Activated CD8-positive, alpha-beta memory T cell treated with anti-CD3 and anti-CD28 coated beads for 48 hours (primary cell): ENCODE data around the gene VWA2.

Experiments
- DNase-seq, 3 experiments: peaks; one replicate each; pipeline ENCODE4 v3.0.0-alpha.2; 2020; ENCODE audit warnings: low read depth in 2 of 3, low spot score in 2 of 3

VWA2 gene

DNA sequence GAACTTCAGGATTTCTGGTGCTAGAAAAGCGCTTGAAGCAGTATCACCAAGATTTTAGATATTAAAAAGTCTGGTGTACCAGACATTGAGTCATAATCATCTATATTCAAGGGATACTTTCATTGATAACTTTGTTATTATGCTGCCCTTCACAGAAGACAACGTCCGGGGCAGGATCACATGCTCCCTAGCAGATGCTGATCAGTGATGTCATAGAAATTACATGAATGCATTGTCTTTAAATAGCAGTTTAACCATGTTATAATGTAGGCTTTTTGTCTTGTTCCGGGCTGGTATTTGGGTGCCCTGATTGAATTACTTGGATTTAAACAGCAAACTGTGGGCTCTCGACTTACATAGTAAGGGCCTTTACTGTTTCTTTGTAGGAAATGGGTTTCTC lies 54.0 kb downstream of the VWA2 start:
- DNase-seq: no peak

DNA sequence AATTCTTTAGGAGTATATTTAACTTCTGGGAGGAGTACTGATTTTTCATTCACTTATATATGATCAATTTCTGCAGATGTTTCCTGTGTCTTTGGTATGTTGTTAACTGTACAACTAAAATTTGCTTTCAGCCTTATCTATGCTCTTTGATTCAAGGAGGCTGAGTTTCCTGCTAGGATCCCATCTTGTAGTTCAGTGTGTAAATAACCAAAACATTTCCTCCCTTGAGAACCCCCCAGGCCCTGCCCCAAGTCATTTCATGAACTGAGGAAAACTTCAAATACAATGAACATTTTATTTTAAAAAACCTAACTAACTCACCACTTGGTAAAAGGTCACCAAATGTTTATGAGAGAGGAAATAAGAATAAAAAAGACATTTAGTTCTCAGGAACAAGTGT lies 55.5 kb downstream of the VWA2 start:
- no peak for DNase-seq

DNA sequence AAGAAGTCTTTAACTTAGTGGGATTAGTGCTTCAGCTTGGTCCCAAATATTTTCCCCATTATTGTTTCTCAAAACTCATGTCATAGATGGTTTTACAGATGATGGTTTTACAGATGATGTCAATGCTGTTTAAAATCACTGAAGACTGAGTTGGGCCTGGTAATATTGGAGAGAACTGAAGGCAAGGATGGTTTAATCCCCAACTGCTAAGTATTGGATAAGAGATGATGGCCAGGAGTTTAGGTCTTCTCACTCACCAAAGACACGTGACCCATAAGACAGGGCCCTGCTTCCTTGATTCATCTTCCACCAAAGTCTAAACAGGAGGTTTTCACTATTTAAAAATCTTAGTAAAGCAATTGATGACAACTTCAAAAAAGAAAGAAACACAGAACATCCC lies 56.3 kb downstream of the VWA2 start:
- DNase-seq: no peak

DNA sequence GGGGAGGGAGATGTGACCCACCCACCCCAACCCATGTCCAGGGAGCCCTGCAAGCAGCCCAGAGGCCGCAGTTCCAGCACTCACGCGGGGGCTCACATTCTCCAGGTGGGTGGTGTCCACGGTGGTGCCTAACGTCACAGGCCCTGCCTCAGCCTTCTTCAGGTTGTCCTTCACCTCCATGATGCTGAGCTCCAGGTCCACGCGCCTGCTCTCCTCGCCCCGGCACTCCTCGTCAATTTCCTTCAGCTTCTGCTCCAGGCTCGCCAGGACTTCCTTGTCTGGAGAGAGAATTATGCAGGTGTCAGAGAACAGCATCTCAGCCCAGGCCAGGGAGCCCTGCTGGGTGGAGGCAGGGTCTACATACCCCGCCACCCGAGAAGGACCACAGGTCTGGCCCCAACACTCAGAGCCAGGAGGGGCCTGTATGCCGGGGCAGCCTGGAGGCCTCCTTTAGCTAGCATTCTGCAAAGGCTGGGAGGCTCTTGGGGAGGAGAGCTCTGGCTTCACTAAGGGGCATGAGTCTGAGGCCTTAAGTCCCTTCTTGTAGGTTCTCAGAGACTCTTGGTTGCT lies 58.2 kb downstream of the VWA2 start:
- DNase-seq: no peak

DNA sequence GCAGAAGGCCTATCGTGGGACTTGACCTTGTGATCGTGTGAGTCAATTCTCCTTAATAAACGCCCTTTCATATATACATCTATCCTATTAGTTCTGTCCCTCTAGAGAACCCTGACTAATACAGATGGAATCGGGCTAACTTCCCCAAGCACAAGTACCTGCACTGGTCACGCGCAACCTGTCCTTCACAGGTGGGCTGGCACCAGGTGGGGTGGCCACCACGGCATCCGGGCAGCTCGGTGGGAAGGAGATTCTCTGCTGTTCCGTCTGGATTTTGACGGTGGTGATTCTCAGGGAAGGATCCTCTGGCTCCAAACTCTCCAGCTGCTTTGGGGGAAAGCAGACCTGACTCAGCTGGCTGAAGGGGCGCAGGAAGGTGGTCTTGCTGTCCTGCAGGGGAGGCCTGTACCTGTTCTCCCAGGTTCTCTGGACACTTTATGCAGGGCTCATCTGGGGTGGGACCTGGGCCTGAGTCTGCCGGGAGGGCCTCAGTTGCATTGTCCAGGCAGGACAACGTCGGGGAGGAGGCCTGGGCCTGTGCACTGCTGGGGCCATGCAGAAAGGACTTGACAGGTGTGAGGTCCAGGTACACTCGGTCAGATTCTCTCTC lies 61.1 kb downstream of the VWA2 start:
- DNase-seq: no peak

DNA sequence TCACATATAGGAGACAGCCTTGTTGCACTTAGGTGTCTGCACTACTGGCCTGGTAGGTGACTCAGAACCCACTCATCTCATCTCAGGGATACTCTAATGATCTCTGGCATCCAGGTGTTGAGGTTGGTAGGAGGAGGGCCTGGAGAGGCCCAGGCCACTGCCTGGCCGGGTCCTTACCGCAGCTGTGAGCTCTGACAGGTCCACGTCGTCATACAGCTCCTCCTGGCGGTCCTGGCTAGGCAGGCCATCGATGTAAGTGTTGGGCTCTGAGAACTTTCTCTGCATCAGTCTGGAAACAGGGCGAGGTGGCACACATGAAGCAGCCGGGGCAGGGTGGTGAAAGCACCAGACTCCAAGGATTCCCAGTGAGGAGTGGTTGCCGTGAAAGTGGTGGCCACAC lies 62.1 kb downstream of the VWA2 start:
- DNase-seq: no peak

DNA sequence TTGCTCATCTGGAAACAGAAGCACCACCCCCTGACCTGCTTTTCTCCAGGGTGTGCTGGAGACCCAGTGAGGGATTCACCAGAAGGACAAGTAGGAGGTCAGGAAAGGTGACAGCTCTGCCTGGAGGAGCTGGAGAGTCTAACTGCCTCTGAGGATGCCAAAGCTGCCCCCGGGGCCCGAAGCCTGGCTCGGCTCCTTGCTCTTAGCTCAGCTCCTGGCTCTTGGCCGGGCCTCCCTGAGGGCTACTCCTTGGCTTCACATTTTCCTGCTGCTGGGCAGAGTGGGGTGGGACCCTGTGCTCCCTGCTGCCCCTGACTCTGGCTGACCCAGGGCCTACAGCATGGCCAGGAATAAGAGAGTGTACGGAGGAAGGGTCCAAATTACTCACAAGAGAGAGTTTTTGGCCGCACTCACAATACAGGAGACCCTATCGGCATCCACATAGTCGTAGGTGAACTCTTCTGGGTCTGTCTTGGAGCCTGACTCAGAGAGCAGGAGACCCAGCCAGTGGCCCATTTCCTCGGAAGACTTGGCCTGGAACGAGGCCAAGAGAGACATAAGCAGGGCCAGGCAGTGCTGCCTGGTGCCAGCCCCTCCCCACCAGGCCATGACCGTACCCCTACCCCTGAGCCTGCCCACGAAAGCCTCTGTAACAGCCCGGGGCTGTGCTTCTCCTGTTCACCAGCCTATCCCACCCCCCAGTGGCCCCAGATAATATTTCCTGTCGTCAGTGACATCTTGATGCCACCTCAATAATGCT lies 63.1 kb downstream of the VWA2 start:
- DNase-seq: no peak

DNA sequence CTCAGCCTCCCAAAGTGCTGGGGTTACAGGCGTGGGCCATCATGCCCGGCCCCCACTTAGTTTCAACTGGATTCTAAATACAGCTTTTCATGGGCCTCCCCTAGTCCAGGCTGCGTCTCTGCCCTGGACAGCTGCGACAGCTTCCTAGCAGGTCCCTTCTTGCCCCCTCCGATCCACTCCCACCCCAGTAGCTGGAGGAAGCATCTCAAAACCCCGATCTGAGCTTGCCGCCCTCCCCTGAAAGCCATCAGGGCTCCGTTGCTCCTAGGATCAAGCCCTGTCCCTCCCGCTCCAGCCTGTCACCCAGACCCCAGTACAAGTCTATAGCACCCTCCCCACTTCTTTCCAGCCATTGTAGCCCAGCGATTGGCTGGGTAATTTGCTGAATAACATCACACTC lies 64.5 kb downstream of the VWA2 start:
- no peak for DNase-seq

DNA sequence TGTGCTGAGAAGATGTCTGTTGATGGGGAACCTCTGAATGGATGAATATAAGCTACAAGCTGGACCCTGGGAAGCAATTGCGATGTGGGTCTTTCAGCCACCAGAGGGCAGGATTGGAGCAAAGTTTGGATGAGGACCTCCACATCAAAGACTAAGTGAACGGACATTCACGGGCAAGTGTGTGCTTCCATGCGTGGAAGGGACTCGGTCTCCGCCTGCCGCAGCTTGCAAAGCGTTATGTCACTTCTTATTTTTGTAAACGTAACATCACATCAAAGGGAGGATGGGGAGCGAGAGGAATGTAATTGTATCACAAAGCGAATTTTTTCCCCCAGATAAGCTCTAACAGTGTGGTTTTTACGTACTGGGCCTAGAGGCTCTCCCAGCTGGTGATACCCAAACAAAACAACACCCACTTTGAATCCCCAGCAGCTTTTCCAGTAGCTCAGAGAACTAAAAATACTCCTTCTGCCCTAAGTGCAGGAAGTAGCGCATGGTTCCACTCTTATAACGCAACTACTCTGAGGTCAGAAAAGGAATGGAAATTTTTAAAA lies 65.0 kb downstream of the VWA2 start:
- peak; percentile 30 to 55 (median 48) for DNase-seq

DNA sequence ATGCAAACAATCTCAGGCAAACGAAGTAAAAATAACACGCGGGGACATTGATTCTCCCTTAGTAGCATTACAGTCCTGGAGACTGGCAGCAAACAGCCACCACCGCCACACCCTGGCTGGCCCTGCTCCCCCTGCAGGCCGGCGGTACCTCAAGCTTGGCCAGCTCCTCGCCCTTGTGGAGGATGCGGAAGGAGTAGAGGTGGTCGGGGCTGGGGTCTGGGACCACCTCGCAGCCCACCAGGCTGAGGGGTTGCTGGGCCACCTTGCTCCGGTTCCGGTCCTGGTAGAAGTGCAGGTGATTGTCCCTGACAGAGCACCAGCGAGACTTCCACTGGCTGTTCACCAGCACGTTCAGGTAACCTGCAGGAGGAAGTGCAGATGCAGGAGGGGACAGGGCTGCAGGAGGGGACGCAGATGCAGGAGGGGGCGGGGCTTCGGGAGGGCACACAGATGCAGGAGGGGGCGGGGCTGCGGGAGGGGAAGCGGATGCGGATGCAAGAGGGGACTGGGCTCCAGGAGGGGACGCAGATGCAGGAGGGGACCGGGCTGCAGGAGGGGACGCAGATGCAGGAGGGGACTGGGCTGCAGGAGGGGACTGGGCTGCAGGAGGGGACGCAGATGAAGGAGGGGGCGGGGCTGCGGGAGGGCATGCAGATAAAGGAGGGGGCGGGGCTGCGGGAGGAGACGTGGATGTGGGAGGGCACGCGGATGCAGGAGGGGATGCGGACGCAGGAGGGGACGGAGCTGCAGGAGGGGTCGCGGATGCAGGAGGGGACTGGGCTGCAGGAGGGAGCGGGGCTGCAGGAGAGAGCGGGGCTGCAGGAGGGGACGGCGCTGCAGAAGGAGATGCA lies 65.7 kb downstream of the VWA2 start:
- peak; percentile 25 to 42 (median 33) for DNase-seq

DNA sequence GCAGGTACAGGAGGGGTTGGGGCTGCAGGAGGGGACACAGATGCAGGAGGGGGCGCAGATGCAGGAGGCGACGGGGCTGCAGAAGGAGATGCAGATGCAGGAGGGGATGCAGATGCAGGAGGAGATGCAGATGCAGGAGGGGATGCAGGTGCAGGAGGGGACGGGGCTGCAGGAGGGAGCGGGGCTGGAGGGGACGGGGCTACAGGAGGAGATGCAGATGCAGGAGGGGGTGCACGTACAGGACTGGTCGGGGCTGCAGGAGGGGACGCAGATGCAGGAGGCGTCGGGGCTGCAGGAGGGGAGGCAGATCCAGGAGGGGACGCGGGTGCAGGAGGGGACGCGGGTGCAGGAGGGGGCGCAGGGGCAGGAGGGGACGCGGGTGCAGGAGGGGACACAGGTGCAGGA lies 66.5 kb downstream of the VWA2 start:
- no peak for DNase-seq

DNA sequence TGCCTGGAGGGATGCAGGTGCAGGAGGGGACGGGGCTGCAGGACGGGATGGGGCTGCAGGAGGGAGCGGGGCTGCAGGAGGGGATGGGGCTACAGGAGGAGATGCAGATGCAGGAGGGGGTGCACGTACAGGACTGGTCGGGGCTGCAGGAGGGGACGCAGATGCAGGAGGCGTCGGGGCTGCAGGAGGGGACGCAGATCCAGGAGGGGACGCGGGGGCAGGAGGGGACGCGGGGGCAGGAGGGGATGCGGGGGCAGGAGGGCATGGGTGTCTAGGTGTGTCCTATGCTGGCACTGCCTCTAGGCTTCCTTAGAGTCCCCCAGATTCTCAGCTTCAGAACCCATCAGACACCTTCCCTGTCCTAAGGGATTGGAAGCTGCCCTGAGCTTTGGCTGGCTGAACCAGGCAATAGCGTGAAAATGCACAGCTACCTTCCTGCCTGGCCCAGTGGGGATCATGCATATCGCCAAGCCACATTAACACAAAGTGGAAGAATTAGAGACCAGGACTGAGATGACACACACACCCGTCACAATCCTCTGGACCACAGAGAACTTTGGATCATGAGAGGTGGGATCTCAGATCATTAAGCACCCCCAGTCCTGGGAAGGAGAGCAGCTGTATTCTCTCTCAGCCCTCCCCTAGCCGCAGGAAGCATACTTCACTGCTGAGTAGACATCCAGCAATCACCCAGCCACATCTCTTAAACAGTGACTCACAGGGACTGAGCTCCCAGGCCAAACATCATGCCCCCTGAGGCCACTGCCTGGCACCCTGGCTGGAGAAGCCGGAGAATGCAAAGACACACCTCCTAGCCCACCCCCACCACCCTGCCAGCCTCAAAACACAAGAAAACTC lies 67.3 kb downstream of the VWA2 start:
- no peak for DNase-seq

DNA sequence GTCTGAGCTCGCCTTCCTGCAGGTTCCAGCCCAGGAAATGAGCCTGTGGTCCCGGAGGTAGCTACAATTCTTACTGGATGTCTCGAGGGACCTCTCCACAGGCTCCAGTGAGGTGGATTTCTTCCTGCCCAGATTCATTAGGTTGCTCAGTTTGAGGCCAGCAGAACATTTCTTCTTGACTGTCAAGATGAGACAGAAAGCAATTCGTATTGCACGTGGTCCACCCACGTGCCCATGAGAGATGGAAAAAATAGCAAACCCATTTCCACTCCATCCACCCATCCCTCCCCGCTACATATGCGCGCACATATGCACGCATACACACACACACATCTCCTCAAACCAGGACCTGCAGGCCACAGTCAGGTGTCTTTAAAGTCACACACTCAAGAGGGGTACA lies 68.7 kb downstream of the VWA2 start:
- no peak for DNase-seq

DNA sequence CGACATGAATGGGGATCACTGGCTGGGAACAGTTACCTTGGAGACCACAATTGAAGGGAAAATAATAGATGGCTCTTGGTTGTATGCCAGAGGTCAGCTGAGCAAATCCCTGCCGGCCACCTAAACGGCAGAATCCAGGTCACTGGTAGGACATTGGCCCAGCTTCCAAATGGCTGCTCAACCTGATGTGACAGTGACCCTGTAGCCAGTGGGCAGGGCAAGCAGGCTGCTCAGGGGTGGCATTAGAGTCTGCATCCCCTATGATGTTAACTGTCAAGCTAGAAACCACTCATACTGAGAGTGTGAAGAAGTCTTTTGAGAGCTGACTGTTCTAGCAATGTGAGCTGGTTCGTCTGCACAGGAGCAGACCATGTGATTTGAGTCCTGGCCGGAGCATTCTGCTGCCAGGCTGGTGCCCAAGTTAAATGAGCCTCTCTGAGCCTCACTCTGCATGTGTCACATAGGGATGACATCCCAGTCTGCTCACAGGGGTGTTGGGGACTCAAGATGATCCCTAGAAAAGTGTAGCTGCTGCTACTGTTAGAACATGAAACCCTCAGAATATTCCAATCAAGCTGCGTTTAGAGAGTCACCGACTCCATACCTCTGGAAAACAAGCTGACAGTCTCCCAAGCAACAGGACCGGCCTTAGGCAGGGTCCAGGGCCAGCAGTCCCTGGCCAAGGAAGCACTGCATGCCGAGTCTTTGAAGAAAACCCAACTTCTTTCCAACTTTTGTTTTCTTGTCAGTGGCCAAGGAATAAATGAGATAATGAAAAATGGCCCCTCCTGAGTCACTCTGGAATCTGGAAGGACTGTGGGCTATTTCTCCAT lies 69.7 kb downstream of the VWA2 start:
- no peak for DNase-seq

DNA sequence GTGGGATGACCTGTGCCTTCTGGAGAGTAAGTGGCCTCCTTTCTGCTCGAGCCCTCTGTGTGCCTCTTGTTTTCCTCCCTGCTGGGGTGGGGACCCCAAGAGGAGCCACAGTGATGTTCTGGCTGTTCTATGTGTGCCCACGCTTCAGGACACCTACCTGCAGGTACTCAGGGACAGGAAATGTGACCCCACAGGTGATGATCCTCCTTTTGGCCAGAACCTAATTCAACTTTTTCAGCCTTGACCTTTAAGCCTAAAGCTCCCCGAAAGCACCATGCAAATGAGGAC lies 70.3 kb downstream of the VWA2 start:
- DNase-seq: no peak

DNA sequence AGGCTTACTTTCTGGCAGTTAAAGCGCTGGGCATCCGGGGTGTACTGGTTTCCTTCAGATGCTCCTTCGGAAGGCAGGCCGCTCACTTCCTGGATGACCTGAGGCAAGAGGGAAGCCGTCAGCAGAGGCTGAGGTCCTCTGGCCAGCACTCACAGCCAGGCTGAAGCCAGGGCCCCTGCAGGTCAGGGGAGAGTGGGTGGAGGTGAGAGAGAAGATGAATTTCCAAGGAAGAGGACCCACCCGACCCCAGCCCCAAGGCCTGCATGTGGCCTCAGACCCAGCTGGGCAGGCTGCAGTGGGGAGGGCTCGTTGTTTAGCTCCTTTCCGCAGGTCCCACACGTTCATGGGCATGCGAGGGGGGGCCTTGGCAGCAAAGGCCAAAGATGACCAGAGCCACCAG lies 71.3 kb downstream of the VWA2 start:
- no peak for DNase-seq

DNA sequence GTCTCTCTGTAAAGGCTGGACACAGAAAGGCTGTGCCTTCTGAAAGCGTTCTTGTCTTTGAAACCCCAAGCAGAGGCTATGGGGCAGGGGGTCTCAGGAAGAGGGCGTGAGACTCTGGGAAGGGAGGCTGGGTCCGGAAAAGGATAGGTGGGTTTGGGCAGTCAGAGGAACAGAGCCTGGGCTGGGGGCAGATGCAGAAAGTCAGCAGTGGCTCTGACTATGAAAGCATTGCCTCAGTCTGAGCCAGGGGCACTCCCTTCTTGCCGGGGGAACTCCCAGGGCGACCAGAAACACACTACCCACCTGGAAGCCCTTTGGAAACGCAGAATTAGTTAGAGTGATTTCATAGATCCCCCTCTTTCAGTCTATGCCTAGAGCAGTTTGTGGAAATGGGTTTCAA lies 72.0 kb downstream of the VWA2 start:
- DNase-seq: no peak

DNA sequence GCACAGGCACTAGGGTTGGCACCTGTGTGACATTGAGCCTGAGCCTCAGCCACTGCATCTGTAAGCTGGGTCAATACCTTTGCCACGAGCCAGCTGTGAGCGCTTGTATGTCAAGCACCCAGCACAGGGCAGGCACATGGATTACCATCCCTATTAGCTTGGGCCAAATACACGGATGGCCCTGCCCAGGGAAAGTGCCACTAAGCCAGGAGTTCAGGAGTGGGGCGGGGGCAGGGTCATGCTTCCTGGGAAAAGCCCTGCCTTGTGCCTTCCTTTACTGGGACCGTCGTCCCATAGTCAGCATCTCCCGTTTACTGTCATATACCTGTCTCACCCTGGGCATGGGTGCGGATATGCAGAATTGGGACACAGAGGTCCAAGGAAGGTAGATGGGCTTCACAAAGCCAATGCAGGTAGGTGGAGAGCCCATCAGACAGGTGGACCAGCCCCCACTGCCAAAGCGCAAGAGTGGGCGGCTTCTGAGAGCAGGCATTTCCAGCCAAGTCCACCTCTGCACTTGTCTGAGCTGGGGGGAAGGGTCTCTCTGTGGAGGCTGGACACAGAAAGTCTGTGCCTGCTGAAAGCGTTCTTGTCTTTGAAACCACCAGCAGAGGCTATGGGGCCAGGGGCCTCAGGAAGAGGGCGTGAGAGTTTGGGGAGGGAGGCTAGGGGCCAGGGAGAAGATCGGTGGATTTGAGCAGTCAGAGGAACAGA lies 72.6 kb downstream of the VWA2 start:
- DNase-seq: no peak

DNA sequence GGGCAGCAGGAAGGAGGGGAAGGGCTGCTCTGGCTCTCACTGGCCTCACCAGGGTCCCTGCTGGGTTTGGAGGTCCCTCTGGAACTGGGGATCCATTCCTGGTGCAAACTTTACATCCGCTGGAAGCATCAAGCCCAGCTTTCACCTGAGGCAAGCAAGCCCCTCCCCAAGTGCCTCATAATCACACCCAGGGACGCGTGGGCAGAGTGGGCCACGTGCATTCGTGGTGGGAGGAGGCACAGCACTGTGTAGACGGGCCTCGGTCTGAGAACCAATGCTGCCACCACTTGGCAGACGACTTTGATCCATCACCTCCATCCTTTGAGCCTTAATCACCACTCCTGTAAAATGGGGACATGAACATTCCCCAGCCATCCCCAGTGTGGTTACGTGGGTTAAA lies 74.1 kb downstream of the VWA2 start:
- DNase-seq: no peak
